Mesothelial cell of epicardium (in vitro differentiated cells): ENCODE results near the gene CCND1. TPM values are rescaled to one million over a fixed set of nuclear protein-coding genes. Genes with fewer than 3 reads are reported as not detected.

Experiments used
- DNase-seq, 2 experiments: peaks; one replicate each; pipeline ENCODE4 v3.0.0; 2021; ENCODE audit warnings: low spot score in 2 of 2; ENCODE audit not compliant: unreplicated experiment in 2 of 2
- H3K27ac Mint-ChIP-seq: 2 replicates; pipeline ENCODE4 v1.8.0; 2021; ENCODE audit warnings: mixed read lengths
- H3K27me3 Mint-ChIP-seq: 2 replicates; pipeline ENCODE4 v1.8.0; 2021; ENCODE audit warnings: low read depth, mixed read lengths
- H3K36me3 Mint-ChIP-seq: 2 replicates; pipeline ENCODE4 v1.8.0; 2021; ENCODE audit warnings: mixed read lengths
- H3K4me1 Mint-ChIP-seq: 2 replicates; pipeline ENCODE4 v1.8.0; 2021; ENCODE audit warnings: mixed read lengths
- H3K4me3 Mint-ChIP-seq: 2 replicates; pipeline ENCODE4 v1.8.0; 2021; ENCODE audit warnings: mild to moderate bottlenecking, moderate library complexity, mixed read lengths
- H3K9me3 Mint-ChIP-seq: 2 replicates; pipeline ENCODE4 v1.8.0; 2021; ENCODE audit warnings: mixed read lengths
- total RNA-seq: library from RNA; stranded (reverse); gene quantifications from 3 replicates; pipeline ENCODE4 v1.2.1, GENCODE V29; 2021
- TF ChIP-seq, protein P1 (sequence below): fragments of 200-600 bp; sonication (generic); IDR thresholded peaks from one replicate; pipeline ENCODE4 v1.5.0; 2021; ENCODE audit warnings: antibody characterized with exemption; ENCODE audit not compliant: unreplicated experiment

Gene CCND1
- total RNA-seq, 1 donor from 2014 or later, result 224 TPM

DNA sequence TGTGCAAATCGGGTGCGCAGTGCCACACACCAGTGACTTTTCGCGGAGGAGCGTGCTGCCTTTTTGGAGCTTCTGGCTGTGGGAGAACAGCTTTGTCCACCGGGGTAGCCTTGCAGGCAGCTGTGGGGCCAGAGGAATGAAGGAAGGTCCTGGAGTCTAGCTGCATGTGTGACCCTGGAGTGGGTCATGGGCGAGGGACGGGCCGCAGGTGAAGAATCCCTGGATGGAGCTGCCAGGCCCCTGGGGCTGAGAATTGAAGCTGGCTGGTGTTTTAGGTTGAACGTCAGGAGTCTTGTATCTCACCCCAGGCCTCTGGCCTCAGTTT lies 8.6 kb downstream of the CCND1 start:
- H3K27ac Mint-ChIP-seq, result no peak overlapping the region
- DNase-seq, result no peak
- no peaks in the 10 kb centered on the region for H3K9me3 Mint-ChIP-seq
- no peak overlapping the region for H3K4me3 Mint-ChIP-seq
- H3K4me1 Mint-ChIP-seq, result peaks cover 5% of the 10 kb centered on the region
- peaks cover 17% of the 10 kb centered on the region for H3K36me3 Mint-ChIP-seq
- TF ChIP-seq, protein P1, sequence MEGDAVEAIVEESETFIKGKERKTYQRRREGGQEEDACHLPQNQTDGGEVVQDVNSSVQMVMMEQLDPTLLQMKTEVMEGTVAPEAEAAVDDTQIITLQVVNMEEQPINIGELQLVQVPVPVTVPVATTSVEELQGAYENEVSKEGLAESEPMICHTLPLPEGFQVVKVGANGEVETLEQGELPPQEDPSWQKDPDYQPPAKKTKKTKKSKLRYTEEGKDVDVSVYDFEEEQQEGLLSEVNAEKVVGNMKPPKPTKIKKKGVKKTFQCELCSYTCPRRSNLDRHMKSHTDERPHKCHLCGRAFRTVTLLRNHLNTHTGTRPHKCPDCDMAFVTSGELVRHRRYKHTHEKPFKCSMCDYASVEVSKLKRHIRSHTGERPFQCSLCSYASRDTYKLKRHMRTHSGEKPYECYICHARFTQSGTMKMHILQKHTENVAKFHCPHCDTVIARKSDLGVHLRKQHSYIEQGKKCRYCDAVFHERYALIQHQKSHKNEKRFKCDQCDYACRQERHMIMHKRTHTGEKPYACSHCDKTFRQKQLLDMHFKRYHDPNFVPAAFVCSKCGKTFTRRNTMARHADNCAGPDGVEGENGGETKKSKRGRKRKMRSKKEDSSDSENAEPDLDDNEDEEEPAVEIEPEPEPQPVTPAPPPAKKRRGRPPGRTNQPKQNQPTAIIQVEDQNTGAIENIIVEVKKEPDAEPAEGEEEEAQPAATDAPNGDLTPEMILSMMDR, result no peak
- H3K27me3 Mint-ChIP-seq, result no peaks in the 10 kb centered on the region

DNA sequence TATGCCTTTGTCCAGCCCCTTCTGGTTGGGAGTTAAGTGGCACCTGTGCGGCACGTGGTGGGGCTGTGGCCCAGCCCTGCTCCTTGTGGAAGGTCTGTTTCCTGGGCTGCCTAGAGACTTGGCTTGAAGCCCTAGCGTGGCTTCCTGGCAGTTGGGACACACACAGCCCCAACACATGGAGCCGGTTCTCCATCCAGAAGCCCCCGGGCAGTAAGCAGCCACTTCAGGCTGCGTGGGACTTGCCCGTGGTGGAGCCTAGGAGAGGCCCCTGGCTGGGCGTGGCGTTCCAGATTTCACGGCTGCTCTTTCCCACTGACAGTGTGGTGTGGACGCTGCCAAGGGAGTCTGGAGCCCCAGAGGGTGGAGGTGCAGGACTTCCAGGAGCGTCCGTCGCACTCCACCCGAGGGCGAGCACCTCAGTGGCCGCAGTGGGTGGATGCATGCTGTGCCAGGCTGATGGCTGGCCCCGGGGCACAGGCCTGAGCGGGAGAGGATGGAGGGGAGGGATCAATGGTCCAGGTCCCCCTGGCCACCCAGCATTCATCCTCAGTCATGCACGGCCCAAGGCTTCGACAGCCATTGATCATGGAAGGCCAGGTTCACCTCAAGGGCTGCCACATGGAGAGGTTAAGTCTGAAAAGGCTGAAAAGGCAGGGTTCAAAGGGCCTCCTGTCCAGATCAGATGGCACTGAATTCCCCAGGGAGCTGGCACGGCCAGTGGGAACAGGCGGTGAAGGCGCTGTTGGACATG lies 9.3 kb downstream of the CCND1 start:
- H3K4me1 Mint-ChIP-seq, result peaks cover under 1% of the 10 kb centered on the region
- H3K27ac Mint-ChIP-seq, result no peak overlapping the region
- H3K27me3 Mint-ChIP-seq, result no peaks in the 10 kb centered on the region
- TF ChIP-seq, protein P1, result no peak
- H3K4me3 Mint-ChIP-seq, result no peak overlapping the region
- DNase-seq, result no peak
- H3K9me3 Mint-ChIP-seq, result no peaks in the 10 kb centered on the region
- H3K36me3 Mint-ChIP-seq, result peaks cover 17% of the 10 kb centered on the region

DNA sequence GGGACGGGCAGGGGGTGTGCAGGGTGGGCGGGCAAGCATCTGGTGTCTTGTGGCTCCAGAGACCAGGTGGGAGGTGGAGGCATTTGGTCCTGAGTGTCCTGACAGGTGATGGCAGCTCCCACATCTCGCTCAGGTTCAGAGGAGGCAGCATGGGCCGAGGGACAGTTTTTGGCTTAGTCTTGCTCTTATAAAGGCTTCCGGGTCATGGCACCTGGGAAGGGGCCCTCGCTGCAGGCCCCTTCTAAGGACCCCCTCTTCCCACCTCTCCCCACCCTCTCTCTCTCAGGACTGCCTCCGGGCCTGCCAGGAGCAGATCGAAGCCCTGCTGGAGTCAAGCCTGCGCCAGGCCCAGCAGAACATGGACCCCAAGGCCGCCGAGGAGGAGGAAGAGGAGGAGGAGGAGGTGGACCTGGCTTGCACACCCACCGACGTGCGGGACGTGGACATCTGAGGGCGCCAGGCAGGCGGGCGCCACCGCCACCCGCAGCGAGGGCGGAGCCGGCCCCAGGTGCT lies 9.9 kb downstream of the CCND1 start:
- peaks cover 17% of the 10 kb centered on the region for H3K36me3 Mint-ChIP-seq
- TF ChIP-seq, protein P1, result no peak
- no peaks in the 10 kb centered on the region for H3K4me1 Mint-ChIP-seq
- no peak for DNase-seq
- no peak overlapping the region for H3K4me3 Mint-ChIP-seq
- H3K27ac Mint-ChIP-seq, result no peak overlapping the region
- no peaks in the 10 kb centered on the region for H3K27me3 Mint-ChIP-seq
- no peaks in the 10 kb centered on the region for H3K9me3 Mint-ChIP-seq

DNA sequence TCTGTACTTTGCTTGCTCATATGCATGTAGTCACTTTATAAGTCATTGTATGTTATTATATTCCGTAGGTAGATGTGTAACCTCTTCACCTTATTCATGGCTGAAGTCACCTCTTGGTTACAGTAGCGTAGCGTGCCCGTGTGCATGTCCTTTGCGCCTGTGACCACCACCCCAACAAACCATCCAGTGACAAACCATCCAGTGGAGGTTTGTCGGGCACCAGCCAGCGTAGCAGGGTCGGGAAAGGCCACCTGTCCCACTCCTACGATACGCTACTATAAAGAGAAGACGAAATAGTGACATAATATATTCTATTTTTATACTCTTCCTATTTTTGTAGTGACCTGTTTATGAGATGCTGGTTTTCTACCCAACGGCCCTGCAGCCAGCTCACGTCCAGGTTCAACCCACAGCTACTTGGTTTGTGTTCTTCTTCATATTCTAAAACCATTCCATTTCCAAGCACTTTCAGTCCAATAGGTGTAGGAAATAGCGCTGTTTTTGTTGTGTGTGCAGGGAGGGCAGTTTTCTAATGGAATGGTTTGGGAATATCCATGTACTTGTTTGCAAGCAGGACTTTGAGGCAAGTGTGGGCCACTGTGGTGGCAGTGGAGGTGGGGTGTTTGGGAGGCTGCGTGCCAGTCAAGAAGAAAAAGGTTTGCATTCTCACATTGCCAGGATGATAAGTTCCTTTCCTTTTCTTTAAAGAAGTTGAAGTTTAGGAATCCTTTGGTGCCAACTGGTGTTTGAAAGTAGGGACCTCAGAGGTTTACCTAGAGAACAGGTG lies 11.1 kb downstream of the CCND1 start:
- TF ChIP-seq, protein P1, result no peak
- DNase-seq, result no peak
- Mint-ChIP-seq H3K36me3 (peaks cover 17% of the 10 kb centered on the region), H3K27ac (no peak overlapping the region), H3K27me3 (no peaks in the 10 kb centered on the region), H3K4me1 (peaks cover 5% of the 10 kb centered on the region), H3K4me3 (no peak overlapping the region), H3K9me3 (no peaks in the 10 kb centered on the region)

DNA sequence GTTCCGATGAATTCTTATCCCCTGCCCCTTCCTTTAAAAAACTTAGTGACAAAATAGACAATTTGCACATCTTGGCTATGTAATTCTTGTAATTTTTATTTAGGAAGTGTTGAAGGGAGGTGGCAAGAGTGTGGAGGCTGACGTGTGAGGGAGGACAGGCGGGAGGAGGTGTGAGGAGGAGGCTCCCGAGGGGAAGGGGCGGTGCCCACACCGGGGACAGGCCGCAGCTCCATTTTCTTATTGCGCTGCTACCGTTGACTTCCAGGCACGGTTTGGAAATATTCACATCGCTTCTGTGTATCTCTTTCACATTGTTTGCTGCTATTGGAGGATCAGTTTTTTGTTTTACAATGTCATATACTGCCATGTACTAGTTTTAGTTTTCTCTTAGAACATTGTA lies 12.0 kb downstream of the CCND1 start:
- no peaks in the 10 kb centered on the region for H3K9me3 Mint-ChIP-seq
- H3K36me3 Mint-ChIP-seq, result peaks cover 17% of the 10 kb centered on the region
- TF ChIP-seq, protein P1, result no peak
- H3K4me1 Mint-ChIP-seq, result peaks cover 15% of the 10 kb centered on the region
- H3K27me3 Mint-ChIP-seq, result no peaks in the 10 kb centered on the region
- peak overlapping the region; percentile 60 for H3K27ac Mint-ChIP-seq
- no peak for DNase-seq
- H3K4me3 Mint-ChIP-seq, result no peak overlapping the region
